Cerebellar nuclear complex (tissue), 1 donor: ENCODE measurements around the gene NEGR1.

Experiments
- DNase-seq, 2 experiments: peaks; one replicate each; lab custom pipeline; 2025; lab: John Stamatoyannopoulos, UW

The NEGR1 gene

DNA sequence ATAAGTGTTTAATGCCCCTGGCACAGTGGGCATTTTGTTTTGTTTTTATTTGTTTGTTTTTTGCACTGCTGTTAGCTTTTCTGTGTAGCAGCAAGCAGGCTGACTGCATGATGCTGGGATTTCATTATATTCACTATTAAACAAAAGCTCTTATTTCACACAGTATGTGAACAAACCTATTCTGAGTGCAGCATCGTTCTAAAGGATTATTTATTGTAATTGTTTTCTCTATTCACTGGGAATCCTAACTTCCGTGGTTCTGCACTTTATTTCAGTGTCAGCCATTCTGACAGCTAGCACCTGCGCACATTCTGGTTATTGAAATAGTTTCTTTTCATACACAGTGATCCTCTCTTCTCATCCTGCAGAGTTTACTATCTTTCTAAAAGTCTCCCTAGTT, 595.0 kb downstream of the NEGR1 start:
- DNase-seq = no peak

DNA sequence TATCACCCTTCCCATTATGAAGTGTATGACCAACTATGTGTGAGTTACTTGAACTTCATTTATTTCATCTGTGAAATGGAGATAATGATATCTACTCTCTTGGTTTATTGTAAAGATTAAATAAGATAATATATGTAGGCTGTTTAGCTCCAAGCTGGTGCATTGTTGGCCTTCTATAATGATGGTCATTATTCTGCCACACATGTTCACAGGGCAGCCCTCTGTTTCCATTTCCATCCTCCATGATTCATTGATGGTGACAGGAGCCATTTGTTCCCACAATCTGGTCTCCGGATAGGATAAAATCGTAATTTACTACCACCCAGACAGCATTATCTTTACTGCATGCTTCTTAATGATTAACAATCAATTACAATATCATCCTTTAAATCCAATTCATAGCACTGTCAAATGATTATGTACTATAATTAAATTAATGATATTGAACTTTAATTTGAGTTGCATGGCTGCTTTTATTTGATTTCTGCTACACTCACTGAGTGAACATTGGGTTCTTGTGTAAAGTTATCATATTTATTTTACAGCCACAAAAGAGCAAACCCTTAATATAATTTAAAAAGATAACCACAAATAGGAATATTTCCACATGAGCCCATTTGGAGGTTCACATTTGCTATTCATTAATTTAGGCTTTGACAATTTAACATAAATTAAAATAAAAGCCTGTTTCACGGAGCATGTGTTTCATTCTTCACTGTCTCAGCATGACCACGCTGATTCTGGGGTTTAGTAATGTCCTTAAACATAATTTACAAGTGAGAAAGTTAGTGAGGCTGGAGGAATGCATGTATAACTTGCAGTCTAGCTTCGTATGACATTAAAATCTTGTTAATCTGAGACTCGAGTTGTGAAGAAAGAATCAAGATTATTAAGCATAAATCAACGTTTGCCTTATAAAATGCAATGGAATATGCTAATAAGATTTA, 605.1 kb downstream of the NEGR1 start:
- DNase-seq = no peak

DNA sequence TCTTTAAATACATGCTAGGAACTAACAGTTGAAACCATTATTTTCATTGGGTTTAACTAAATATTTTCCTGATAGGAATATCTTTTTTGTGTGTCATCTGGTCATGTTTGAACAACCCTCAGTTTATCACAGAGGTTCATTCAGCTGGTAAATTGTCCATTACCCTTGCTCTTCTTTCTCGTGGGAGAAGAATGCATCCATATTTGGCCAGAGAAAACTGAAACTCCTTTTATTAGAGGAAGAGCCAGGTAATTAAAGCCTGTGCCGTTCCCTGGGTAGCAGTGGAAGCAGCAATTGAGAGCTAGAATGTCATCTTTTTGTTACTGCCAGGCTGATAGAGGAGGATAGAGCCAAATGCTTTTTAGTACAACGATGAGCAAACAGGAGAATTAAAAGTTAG, 614.3 kb downstream of the NEGR1 start:
- DNase-seq = no peak

DNA sequence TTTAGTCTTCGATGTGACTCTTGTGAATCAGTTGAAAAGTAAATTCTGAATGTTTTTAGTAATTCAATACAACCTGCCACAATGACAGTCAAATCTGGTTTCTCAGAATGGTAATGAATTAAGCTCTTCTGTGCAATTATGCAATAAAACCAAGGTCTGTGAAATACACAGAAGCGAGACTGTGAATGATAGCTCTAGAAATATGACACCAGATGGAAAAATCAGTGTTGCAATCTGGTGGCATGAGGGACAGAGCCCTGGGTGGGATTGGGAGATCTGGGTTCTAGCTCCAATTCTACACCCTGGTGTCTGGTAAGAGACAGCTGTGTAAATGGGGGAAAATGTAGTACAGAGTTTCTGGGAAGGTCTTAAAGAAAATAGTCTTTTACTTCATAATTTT, 615.1 kb downstream of the NEGR1 start:
- DNase-seq = no peak

DNA sequence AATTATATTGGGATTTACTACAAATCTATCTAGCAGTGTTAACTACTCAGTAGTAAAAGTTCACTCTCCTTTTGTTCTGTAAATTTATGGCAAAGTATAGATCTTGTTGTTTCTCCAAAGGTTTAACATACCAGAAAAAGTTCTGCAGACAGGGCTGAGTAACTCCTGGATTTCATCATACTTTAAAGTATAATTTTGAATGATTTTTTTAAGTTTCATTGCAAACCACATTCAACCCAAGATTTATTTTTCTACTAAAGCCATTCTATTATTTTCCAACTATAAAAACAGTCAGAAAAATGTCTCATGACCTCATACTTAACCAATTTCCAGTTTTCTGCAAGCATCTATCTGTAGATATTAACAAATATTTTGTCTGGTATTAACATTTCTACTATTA, 615.7 kb downstream of the NEGR1 start:
- no peak for DNase-seq

DNA sequence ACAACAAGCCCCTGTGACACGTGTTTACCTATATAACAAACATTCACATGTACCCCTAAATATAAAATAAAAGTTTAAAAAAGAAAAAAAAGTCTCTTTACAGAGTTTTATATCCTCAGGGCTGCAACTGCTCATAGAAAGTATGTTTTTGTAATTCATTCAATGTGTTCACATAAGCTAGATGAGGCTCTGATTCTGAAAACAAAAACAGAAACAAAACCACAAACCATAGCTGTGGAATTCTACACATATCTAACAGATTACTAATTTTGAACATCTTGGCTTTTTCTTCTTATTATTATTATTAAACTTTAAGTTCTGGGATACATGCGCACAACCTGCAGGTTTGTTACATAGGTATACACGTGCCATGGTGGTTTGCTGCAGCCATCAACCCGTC, 621.9 kb downstream of the NEGR1 start:
- no peak for DNase-seq

DNA sequence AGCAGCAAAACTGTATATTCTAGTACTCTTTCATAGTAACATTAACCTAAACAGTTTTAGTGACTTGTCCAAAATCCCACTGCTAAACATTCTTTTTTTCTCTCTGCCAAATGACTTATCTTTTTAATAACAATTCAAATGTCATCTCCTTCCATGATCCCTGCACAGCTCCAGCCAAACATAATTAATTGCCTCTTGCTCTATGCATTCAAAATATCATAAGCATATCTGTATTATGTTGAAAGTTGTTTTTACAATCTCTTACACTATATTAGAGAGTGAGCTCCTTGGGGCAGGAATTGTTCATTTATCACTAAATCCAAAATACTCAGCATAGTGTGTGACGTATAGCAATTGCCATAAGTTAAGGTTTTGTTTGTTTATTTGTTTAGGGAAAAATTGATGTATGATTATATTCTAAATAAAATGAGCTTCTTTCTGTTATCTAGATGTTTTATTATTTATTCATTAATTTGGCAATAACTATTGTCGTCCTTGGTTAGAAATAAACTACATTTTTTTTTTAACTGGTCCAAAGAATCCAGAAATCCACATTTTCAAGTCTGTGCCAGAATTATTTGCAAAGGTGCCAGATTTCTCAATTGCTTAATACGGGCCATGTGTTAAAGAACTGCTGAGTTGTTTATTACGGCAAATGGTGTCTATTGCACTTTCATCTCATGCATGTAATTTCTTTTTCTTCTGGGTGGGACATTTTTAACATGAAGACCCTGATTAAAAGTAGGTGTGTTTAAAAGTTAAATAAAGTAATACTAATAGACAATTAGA, 624.3 kb downstream of the NEGR1 start:
- peak in 1 of 2 experiments; percentile 71 for DNase-seq

DNA sequence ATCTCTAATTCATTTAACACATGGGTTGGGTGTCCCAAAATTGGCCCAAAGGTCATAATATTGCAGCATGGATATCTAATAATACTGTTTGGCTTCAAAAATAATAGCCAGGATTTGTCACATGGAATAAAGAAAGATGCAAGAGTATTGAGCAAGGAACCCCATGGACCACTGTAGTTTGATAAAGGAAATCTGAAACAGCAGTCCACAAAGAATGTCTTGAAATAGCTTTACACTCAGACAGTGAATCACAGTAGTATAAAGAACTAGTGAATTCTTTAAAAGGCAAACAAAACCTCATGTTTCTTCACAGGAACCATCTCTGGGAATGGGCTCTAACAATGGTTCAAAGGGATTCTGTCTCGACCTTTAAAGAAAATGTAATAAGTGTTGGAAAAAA, 625.4 kb downstream of the NEGR1 start:
- no peak for DNase-seq

DNA sequence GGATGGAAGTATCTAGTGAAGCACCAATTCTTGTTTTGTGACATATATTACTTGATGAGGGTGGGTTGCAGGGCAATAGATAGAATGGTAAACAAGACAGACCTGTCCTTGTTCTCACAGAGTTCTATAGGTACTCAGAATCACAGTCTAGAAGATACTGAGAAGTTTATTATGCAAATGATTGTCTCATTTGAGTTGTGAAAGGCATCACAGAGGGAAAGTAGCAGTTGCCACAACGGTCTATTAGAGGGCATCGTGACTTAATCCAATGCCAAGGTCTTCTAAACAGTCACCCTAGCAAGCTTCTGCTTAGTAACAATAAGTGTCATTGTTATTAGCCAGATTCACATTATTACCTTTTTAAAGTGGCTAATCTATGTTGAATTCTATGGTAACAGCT, 626.7 kb downstream of the NEGR1 start:
- no peak for DNase-seq

DNA sequence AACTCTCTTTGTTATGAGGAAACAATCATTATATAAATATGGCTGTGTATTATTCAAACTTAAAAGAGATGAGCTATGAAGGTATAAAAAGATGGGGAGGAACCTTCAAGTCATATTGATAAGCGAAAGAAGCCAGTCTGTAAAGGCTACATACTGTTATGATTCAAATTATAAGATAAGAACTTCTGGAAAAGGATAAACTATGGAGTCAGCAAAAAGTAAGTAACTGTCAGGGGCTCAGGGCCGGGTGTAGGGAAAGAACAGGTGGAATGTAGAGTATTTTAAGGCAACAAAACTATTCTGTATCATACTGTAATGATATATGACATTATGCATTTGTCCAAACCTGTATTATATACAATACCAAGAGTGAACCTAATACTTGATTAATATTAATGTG, 628.4 kb downstream of the NEGR1 start:
- DNase-seq = no peak

DNA sequence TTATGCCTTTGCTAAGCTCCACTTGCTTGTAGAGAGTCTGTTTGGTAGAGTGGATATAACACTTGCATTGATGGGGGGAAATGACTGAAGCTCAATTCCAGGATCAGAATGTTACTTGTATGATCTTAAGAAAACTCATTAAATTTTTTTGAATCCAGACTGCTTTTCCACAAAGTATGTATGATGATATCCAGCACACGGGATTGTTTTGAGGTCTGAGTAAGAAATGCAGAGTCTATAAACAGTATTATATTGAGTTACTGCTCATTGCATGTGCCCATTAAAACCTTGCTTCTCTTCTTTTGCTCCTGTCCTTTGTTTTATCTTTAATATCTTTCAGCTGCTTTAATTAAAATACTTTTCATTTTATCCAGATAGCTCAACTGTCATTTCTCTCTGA, 631.1 kb downstream of the NEGR1 start:
- DNase-seq = no peak

DNA sequence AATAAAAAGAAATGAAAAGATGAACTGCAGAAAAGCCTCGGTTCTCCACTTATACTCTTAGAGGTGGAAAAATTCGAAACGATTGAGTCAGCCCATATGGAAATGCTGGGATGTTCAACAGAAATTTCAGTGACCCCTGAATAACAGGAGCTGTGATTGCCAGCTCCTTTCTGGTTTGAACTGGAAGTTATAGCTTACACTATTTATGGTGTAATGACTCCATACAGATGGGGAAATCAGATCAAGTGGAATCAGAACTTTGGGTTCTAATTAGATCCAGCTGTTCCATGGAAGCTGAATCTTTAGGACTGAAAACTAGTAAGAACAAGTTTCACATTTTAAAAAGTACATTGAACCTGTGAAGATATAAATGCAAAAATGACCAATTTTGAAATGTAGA, 632.2 kb downstream of the NEGR1 start:
- DNase-seq = no peak

DNA sequence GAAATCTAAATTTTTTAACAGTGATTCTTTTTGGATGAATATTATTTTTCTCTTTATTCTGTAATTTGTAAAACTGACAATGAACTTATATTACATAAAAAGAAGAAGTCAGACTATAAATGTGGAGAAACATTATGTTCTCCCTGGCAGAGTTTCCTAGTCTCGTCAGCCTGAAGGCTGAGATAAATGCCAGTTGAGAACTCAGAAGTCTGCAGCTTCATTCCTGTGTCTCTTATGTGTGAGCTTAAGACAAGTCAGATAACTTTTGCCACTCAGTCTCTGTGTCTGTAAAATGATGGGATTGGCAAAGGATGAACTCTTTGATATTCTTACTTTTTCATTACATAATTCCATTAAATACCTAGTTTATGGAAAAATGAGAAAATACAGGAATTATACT, 632.7 kb downstream of the NEGR1 start:
- DNase-seq = no peak

DNA sequence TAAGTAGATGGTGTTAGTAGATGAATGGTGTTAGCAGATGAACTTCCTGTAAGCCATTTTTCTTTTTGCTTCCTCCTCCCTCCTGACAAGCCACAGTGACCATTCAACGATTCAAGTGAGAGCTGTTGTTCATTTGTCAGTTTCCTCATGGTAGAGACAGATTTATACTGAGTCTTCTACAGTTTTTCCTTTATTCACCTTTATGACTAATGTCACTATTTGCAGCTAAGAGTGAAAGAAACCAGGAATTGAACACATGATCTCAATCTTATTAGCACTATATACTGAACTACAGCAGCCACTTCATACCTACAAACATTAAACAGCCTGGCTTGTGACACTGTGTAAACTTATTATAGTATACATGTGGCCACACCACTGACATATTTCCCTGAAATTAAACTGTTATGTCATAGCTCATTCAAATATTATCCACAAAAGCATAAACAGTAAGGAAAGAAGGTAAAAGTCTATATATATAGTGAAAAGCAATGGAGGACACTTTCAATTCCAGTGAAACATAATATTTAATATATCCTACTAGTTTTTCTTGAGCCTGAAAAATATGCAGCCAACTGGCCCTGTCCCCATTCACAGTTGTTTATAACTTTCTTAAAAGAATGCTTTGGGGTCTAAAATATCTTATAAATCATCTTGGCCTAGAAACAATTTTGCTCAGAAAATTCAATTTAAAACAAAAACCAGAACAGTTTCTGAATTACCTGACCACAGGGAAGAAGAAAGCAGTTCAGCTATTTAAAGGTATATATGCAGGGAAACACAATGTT, 634.6 kb downstream of the NEGR1 start:
- DNase-seq = no peak

DNA sequence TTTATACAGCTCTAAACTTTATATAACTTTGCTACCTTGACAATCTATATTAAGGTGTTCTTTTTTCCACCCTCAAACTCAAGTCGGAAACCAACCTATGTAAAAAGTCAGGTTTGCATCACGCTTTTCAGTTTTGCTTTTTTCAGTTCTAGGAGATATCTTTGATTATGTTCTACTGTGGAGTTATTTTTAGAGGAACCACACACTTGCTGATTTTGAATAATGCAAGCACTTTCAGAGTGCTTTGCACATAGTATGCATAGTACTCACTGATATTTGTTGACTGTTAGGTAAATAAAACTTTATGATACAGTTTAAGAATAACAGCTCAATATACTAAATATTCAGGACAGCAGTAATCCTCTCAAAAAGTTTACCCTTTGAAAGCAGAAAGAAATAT, 637.3 kb downstream of the NEGR1 start:
- DNase-seq = no peak

DNA sequence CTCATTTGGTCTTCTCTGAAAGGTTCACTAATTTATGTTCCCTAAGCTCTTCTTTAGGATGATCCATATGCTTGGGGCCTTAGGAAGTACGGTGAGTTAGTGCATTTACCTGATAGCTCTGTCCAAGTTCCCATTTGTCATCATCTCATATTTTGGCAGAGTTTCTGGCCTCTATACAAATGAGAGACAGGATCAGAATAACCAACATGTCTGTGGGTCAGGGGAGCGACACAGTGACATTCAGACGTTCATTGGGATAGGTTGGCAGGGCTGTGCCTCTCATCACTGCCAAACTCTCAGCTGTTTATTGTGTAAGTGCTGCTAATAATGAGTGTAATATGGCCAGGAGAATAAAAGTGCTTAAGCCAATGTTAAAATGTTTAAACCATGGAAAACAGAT, 640.4 kb downstream of the NEGR1 start:
- DNase-seq = no peak

DNA sequence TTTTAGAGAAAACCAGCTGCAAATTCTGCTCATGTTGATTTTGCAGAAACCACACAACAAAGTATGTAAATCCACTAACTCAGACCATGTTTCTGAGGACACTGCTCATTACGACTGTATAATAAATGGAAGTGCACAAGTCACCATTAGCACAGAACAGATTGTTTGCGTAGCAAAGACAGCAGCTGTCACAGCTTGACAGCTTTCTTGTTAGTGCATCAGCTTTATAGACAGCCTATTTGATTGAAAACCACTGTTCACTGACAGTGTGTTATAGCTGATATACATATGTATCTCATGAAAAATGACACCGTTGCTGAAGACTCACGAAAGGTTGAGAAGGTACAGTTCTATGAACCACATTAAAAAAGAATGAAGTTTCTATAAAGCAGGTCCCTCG, 641.3 kb downstream of the NEGR1 start:
- DNase-seq = no peak

DNA sequence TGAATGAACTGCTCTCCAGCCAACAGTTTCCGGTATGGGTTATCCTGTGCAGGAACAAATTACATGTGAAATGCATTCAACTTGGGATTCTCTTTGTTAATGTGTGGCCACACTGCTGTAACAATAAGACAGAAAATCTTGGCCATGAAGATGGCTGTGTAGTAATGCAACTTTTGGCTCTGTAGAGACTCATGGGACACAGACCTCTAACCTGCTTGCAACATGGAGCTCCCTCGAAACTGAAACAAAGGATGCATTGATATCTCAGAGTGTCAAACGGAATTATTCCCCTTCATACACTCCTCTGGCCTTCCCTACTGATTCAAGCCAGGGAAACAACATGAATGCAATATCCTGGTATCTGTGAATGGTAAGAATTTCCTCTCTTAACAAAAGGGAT, 642.2 kb downstream of the NEGR1 start:
- DNase-seq = no peak

DNA sequence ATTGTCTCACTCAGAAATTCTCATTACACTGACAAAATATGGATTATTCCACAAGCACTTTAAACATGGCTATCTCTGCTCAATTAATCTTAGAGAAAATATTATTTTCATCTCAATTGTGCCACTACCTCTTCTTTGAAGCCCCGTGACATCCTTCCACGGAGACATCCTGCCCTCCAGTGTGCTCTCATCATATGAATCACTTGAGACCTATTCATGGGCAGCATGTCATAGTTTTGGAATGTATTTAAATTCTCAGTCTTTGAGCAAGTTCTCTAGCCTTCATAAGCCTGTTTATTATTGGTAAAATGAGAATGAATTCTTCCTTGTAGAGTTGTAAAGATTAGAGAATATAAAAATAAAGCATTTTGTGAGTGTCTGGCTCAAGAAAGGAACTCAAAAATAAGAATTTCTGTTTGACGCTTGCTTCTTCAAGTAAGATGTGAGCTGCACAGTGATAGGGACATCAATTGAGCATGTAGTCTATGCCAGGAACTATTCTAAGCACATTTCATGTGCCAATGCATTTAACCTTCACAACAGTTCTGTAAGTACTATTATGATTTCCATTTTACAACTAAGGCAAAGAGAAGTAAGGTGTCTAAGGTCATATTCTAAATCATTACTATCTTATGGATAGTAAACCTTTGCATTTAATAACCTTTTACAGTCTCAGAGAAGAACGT, 644.1 kb downstream of the NEGR1 start:
- DNase-seq = no peak

DNA sequence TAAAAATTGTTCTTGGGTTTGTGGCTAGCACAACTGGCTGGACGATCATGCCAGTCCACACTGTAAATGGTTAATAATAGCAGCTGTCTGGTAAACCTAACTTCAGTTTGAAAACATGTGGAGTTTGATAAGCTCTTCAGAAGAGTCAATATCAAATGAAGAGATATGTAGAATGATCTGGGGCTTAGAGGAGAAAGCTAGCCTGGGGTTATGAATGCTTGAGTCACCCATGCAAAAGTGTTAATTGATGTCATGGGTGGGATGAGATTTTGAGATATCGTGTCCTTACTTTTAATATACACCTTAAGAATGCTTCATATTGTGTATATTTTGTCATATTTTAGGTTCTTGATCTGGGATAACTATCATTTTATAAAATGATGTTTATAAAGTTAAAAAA, 646.8 kb downstream of the NEGR1 start:
- DNase-seq = no peak

DNA sequence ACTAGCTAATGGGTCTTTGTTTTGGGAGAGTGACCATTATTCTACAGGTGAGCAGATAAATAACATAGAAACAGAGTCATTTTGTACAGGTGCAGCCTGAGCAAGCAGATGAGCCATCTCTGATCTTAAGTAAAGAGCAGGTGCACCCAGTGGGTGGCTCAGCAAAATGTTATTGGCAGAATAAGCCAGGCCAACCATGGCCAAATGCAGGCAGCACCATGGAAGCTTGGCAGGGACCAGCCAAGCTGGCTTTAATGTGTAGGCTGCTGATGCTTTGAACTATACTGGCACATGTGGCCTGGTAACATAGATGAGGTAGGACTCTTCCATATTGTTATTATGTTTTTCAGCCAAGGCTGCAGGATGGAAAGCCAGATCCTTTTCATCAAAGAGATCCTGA, 648.2 kb downstream of the NEGR1 start:
- peak; percentile 21 to 74 for DNase-seq

DNA sequence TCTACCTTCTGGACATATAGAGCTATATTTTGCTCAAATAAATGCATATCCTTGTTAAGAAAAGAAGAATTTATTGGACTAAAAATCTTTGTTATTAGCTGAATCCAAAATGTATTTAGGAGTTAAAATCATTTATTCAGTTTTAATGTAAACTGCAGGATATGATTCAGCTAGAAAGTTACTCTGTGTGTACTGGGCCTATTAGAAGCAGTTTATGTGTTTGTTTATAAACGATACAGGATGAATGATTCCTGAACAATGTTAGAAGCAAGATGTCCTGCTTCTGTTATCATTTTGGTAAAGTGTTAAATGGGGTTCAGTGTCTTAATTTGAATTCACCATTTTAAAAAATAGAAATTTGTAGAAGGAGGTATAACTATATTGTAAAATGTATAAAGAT, 652.3 kb downstream of the NEGR1 start:
- no peak for DNase-seq
